Measurements from ENCODE around the gene PRKCH. TPM values are rescaled to one million over a fixed set of nuclear protein-coding genes. Genes with fewer than 3 reads are reported as not detected.

PRKCH gene
- total and polyA plus RNA-seq, 2 donors (not counting 3 experiments of a cell fraction or from before 2014, with no cell fraction given), result 97.7 to 103 TPM

DNA sequence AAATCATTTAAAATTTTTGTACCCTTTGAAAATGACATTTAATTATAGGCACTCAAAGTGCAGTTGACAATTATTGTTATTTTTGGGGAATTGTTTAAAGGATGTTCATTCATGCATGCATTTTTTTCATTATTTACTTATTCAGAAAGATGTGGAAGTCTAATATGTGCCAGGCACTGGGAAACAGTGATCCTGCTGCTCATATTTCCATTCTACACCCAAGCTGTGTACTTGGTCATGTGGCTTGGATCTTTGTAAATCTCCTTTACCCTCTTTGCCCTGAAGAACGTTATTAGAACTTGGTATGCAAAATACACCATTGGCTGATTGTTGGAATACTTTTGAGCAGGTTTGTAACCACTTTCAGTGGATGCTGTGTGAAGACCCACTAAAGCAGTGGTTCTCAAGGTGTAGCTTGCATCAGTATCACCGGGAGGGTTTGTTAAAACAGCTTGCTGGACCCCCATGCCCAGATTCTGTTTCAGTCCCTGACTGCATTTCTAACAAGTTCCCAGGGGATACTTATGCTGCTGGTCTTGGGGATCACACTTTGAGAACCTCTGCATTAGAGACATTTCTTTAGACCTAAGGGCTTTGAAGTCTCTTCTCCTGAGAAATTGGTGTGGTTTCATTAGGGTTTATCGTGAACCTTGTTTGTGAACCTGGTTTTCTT, 47.5 kb downstream of the PRKCH start:
- Histone ChIP-seq H2AFZ (ENCODE audit: low read depth, low read length) (no peak overlapping the region), H3K4me1 (ENCODE audit: control insufficient read depth, extremely low read depth, insufficient read depth, low read length) (peaks cover 27% of the 10 kb centered on the region), H3K36me3 (ENCODE audit: control insufficient read depth in 2 of 2, extremely low read depth in 1 of 2, insufficient read depth in 2 of 2, low read length in 2 of 2) (no peaks in the 10 kb centered on the region), H3K4me3 (replicated peaks in 1 of 3; ENCODE audit: insufficient read depth in 1 of 3, low read depth in 1 of 3, low read length in 3 of 3) (no peak overlapping the region), H3K9me3 (replicated peaks; ENCODE audit: control insufficient read depth, insufficient read depth, low read length) (no peaks in the 10 kb centered on the region), H3K27me3 (ENCODE audit: control insufficient read depth in 2 of 2, insufficient read depth in 2 of 2, low read length in 2 of 2) (no peaks in the 10 kb centered on the region), H3K27ac (ENCODE audit: insufficient read depth, low read depth, low read length) (no peak overlapping the region), H3K9me1 (replicated peaks; ENCODE audit: control insufficient read depth, extremely low read depth, insufficient read depth, low read length) (no peaks in the 10 kb centered on the region), H3K79me2 (ENCODE audit: control insufficient read depth, insufficient read depth, low read length) (peaks cover 81% of the 10 kb centered on the region), H4K20me1 (replicated peaks; ENCODE audit: control insufficient read depth, extremely low read depth, insufficient read depth, low read length) (peaks cover 3% of the 10 kb centered on the region), H3K9ac (replicated peaks; ENCODE audit: extremely low read depth, insufficient read depth, low read length) (no peak overlapping the region), H3K4me2 (ENCODE audit: insufficient read depth, low read length) (no peak overlapping the region)
- DNase-seq (ENCODE audit: low read depth, low spot score), result no peak
- ChIA-PET CTCF (interaction anchor here (0.9 to 1.2 kb wide), 3 partner anchors 47 to 469 kb away, joined by 3 read pairs; no protein-coding TSS in a partner anchor), POLR2A (no interaction called here)
- dilution Hi-C loops (cut with MboI; ENCODE audit: extremely low pct_ligation_motif_present, low sequenced_read_pairs) (no loop called here), intact Hi-C loops (cut with micrococcal nuclease) (no loop called here)
- no TSS peak for BruUV-seq (replicated peaks)
- no peak for FAIRE-seq
- no peak for TF ChIP-seq FOS (IDR thresholded peaks at IDR 0.05; ENCODE audit: borderline replicate concordance, insufficient read depth, low read length)
- TF ChIP-seq POLR2AphosphoS5 (IDR thresholded peaks at IDR 0.05; ENCODE audit: insufficient read depth, low read depth, low read length), result no peak
- TF ChIP-seq CTCF (IDR thresholded peaks at IDR 0.05; ENCODE audit: extremely low read depth in 1 of 2, insufficient read depth in 1 of 2, low read depth in 1 of 2, low read length in 2 of 2), result no peak
- TF ChIP-seq MYC (IDR thresholded peaks at IDR 0.05; ENCODE audit: low read depth, low read length), result no peak
- no peak for TF ChIP-seq JUN (IDR thresholded peaks at IDR 0.05; ENCODE audit: borderline replicate concordance, insufficient read depth, insufficient read length, low read depth)
- no peak for TF ChIP-seq EZH2 (IDR thresholded peaks at IDR 0.05; ENCODE audit: borderline replicate concordance, low read depth, low read length, severe bottlenecking)
- TF ChIP-seq POLR2A (IDR thresholded peaks at IDR 0.05; ENCODE audit: low read depth, low read length), result no peak
- TF ChIP-seq MAX (IDR thresholded peaks at IDR 0.05; ENCODE audit: insufficient read depth, insufficient read length), result no peak
- TF ChIP-seq GATA2 (IDR thresholded peaks at IDR 0.05; ENCODE audit: insufficient read depth, insufficient read length, low read depth, low read length), result no peak
